Activated naive CD4-positive, alpha-beta T cell treated with Interleukin-2 at 50 U/mL for 16 hours (primary cell): ENCODE results near the gene ARID3B.
"Not testable (repeated sequence)": the region's sequence is repeated elsewhere in the genome, so short reads cannot be mapped to it uniquely, and the experiment has no call there.

Experiments used
- DNase-seq: peaks from one replicate; pipeline ENCODE4 v3.0.0-alpha.2; 2020

Gene ARID3B

DNA sequence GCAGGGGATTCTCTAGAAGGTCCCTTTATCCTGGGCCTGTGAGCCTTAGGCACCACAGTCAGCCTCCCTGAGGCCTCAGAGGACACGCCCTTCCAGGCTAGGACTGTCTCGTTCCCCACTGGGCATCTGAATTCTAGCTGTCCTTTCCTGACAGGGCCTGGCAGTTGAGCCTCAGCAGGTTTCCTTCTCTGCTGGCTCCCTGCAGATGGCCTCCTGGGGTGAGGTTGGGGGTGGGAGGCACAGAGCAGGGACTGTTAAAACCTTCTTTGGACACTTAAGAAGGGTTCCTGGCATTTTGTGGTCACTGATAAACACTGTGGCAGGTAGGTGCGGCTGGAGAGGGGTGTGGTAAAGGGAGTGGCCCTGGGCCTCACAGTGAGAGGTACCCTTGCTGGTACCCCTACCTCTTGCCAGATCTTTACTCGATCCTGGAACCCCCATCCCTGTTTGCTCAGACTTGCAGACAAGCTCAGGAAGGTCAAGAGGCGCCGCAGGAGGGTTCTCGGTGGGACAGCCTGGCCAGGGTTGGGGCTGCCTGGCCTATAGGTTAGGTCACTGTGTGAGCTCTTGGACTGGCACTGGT, 83.1 kb downstream of the ARID3B start:
- no peak for DNase-seq

DNA sequence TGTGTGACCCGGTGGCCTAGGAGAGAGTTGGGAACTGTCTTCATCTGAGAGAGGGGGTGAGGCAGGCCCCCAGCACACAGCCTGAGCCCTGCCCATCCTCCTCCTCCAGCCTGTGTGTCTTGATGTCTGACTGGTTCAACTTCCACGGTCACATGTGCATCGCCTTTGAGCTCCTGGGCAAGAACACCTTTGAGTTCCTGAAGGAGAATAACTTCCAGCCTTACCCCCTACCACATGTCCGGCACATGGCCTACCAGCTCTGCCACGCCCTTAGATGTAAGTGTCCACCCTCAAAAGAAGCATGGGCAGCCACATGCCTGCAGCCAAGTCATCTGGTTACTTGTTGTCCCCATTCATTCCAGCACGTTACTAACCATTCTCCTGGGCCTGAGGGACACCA, 84.7 kb downstream of the ARID3B start:
- DNase-seq: no peak

DNA sequence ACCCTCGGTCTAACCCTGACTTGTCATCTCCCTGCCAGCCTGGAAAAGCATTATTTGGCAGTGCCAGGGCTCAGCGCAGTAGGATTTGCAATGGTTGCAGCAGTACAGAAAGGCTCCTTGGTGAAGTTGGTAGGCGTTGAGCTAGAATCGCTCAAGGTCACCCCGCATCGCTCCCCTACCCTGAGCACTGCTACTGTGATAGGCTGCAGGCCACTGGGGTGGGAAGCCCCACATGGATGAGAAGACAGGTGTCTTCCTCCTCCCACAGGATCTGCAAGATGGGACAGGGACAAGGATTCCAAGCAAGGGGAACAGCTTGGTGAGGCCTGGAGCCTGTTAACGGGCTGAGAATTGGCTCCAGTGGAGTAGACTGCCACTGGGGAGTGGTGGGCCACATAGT, 85.3 kb downstream of the ARID3B start:
- DNase-seq: no peak

DNA sequence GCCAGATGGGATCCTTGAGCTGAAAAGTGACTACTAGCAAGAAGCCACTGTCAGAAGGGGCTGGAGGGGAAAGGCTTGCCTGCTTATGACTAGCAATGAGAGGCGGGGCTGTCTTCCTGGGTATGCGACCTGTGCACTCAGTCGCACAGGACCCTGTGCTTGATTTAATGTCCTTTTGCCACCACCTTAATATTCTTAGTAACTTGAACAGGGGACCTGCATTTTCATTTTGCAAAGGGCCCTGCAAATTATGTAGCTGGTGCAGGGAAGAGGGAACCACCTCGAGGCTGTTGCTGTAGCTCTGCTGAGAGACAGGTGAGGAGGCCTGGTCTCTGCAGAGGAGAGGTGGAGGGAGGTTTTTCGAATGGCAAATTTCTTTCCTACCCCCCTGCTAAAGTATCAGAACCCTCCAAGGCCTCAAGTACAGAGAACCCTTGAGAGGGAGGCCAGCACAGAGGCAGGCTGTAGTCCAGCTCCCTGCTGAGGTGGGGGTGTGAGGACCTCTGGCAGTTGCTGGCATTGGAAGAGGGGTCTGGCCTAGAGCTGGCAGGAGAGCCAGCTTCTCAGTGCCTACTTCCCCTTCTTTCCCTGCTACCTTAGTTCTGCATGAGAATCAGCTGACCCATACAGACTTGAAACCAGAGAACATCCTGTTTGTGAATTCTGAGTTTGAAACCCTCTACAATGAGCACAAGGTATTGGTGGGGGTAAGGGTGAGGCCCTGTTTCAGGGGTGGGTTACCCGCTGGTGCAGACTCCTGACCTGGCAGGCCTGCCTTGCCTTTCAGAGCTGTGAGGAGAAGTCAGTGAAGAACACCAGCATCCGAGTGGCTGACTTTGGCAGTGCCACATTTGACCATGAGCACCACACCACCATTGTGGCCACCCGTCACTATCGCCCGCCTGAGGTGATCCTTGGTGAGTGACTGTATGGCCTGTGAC, 86.0 kb downstream of the ARID3B start:
- DNase-seq: no peak

DNA sequence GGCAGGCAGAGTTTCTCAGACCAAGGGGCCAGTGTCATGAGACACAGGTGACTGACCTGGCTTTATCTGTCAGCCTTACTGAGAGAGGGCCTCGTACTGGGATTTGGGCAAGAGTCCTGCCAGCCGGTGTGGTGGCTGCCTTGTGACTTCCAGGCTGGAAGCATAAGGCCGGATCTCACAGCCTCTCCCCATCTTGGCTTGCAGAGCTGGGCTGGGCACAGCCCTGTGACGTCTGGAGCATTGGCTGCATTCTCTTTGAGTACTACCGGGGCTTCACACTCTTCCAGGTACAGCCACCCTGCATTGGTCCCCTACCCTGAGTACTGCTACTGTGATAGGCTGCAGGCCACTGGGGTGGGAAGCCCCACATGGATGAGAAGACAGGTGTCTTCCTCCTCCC, 86.7 kb downstream of the ARID3B start:
- DNase-seq: no peak

DNA sequence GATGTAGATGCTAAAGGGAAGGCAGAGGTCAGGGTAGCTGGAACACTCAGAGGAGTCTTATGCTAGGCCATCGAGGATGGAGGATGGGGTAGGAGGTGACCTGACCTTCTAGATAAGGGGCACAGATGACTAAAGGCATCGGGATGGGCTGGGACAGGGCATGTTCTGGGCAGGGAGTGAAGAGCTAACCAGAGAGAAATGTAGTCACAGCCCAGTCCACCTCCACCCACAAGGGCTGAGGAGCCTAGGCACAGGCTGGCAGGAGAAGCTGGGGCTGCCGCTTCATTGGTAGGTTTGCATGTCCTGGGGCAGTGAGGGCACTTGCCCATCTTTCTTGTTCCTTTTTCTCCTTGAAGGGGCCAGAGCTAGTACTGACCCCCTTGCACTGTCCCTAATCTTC, 87.2 kb downstream of the ARID3B start:
- no peak for DNase-seq

DNA sequence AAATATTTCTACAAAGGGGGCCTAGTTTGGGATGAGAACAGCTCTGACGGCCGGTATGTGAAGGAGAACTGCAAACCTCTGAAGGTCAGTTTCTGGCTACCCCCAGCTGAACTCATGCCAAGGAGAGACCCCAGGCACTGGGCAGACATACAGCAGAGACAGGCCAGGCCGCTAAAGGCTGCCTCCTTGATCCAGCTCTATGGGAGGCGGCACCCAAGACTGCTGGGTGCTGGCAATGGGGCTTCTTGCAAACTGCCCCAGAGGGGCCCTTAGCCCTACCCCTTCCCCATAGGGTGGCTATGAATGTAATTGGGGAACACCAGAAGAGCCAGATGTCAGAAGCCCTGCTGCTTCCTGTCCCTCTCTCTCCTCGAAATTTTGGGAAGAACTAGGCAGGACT, 87.9 kb downstream of the ARID3B start:
- DNase-seq: no peak

DNA sequence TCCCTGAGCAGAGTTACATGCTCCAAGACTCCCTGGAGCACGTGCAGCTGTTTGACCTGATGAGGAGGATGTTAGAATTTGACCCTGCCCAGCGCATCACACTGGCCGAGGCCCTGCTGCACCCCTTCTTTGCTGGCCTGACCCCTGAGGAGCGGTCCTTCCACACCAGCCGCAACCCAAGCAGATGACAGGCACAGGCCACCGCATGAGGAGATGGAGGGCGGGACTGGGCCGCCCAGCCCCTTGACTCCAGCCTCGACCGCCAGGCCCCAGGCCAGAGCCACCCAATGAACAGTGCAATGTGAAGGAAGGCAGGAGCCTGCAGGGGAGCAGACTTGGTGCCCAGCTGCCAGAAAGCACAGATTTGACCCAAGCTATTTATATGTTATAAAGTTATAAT, 88.7 kb downstream of the ARID3B start:
- DNase-seq: not testable (repeated sequence)

DNA sequence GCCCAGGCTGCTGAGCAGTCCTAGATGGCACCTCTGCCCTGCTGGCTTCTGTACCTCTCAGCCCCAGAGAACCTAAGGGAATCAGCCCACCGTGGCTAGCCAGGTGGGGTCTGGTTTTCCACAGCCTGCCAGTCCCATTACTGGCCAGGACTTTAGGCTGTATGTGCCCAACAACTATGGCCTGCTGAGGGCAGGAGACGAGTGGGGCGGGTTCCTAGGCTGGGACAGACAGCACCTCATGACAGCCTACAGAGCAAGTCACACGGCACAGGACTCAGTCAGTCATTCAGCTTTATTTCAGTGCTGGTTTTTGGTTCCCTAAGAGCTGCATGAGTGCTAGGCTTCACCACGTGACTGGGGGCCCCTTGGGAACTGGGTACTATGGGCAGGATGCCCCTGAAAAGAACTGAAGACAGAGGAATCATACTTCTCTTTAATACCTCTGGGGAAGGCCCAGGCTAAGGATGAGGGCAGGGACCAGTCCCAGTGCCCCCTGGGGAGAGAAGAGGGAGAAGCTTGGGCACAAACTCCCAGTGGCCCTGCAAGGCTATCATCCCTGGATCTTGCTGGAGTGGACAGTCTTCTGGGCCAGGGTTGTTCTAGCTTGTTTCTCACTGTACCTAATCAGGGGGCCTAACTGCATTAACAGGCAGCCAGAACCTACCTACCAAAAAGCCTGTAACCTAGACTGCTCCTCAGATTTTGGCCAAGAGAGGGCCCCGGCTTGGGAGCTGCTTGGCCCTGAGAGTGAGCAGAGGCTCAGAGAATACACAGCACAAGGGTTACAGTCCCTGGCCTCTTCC, 89.5 kb downstream of the ARID3B start:
- DNase-seq: no peak

DNA sequence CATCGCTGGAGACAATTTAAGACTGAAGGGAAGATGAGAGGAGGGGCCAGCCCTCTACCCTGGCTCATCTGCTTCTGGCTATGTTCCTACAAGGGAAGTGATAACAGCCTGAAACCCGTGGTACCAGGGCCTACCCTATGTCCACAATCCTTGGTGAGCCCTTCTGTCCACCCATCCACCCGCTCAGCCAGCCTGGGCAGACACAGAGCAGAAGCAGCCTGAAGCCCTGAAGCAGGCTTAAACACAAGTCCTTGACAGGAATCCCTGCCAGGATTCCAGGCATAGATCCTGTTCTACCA, 90.0 kb downstream of the ARID3B start:
- DNase-seq: no peak

DNA sequence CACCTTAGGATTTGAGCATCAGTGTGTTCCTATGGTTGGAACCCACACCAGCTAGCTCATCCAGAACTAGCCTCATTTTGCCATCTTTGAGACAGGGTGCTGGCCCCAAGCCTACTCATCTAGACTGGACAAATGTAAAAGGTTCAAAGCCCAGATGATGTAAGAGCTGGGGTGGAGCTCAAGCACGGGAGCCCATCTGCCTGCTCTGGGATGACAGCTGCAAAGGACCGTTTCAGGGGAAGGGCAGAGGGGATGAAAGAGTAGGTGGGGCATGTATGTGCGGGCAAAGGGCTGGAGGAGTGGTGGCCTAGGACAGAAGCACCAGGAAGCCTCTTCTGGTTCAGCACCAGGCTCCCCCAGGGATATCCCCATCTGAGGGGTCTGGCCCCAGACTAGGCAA, 90.4 kb downstream of the ARID3B start:
- DNase-seq: no peak

DNA sequence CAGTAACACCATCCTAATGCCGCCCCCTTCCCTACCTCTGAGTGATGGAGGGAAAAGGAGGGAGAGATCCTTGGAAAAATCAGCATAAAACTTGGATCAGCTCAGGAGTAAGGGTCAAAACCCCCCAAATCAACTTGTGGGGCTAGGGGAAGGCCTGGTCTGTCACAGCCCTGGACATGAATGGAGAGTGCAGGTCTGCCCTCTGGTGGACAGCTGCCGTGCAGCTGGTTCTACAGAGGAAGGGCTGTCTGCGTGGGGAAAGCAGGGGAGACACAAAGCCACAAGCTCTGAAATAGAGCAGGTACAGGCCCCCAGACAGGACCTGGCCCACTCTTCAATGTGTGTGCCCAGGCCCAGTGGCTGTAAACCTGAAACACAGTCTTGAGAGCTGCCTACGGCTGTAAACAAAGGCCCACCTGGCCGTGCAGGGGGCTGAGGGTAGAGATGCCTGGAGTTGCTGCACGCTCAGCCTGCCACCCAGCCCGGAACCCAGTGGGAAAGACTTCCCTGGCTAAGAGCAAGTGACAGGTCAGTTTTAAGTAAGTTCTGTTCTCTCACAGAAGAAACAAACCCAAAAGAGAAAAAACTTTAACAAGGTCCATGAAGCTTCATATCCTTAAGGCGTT, 91.0 kb downstream of the ARID3B start:
- DNase-seq: peak; percentile 61

DNA sequence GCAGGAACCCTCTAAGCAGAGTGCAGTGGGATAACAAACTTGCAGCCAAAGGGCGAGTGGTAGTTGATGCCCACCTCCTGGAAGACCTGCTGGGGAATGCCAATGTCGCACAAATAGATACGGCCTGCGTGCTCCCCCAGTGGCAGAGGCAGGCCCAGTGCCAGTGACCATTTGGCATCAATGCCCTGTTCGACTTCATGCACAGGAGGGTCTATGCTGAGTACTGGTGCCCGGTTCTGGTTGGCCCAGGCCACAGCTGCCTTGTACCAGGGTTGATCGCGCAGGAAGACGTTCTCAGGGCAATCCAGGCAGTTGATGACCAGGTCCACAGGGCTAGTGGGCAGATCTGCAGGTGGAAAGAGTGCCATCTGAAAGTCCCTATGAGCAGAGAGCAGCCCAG, 91.6 kb downstream of the ARID3B start:
- no peak for DNase-seq

DNA sequence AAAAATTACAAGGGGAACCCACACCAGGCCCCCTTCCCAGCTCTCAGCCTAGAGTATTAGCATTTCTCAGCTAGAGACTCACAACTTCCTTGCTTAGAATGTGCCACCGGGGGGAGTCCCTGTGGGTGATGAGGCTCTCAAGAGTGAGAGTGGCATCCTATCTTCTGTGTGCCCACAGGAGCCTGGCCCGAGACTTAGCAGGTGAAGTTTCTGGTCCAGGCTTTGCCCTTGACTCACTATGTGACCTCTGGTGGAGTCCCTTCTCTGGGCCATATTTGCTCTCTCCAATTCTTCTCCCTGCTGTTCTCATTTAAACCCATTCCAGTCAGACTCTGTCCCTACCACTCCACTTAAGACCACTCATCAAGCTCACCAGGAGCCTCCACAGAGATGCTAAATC, 92.8 kb downstream of the ARID3B start:
- DNase-seq: no peak

DNA sequence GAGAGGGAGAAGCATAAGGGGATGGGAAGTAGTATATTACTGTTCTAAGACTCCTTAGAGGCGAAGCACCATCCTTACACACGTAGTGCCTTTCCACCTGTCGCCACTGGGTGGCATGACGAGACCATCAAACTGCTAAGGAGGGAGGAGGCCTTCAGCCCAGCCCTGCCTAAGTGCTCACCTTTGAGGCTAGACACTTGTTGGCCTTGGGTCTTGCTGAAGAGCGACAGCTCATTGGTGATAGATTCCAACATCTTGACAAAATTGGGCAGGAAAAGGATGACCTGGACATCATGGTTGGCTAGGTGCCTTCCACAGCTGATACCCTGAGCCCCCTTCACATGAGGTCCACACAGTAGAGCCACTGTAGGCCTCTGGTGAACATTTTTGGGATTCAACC, 94.2 kb downstream of the ARID3B start:
- DNase-seq: peak; percentile 77

DNA sequence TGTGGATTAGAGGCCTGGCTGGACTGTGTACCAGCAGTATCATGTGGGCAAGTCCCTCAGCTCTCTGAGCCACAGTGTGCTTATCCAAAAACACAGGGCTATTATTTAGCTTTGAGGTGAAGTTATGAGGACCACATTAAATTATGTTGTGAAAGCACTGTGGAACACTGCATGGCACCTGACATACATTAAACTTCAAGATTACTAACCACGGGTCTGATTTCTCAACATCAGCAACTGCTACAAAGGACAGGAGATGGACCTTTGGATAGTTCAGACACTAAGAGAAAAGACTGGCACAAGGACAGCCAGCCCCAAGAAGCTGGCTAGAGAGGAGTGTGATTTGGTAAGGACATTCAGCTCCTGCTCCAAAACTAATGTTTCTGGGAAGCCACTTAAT, 96.0 kb downstream of the ARID3B start:
- no peak for DNase-seq

DNA sequence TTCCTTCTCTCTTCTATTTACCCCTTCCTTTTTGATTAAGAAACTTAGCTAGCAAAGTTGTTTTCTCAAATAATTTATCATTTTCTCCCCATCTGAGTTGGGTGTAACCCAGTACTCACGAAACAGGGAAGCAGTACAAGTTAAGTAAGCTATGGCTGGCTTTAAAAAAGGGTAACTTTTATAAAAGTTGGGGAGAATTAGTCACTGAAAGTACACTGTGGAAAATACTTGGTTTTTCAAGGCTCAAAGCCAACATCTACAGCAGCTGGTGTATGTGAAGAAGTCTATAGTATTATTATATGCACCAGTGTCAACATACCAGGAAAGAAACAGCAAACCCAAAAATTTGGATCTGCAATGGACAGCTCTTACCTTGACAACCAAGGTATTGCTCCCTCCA, 100.1 kb downstream of the ARID3B start:
- DNase-seq: no peak

DNA sequence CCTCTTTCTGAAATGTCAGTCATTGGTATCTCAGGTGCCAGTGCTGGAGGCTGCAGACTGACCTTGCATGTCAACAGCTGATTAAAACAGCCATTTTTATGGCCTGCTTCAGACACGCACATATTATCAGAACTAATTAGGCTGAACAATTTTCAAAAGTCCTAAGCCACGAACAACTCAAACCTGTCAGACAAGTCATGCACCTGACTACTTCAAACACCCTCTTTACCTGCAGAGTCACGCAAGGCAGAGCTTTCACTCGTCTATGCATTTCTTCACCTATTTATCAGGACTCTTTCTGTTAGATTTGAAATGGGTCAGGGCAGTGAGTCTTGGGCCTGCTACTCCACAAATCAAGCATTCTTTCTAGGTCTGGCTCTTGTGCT, 101.3 kb downstream of the ARID3B start:
- DNase-seq: no peak

DNA sequence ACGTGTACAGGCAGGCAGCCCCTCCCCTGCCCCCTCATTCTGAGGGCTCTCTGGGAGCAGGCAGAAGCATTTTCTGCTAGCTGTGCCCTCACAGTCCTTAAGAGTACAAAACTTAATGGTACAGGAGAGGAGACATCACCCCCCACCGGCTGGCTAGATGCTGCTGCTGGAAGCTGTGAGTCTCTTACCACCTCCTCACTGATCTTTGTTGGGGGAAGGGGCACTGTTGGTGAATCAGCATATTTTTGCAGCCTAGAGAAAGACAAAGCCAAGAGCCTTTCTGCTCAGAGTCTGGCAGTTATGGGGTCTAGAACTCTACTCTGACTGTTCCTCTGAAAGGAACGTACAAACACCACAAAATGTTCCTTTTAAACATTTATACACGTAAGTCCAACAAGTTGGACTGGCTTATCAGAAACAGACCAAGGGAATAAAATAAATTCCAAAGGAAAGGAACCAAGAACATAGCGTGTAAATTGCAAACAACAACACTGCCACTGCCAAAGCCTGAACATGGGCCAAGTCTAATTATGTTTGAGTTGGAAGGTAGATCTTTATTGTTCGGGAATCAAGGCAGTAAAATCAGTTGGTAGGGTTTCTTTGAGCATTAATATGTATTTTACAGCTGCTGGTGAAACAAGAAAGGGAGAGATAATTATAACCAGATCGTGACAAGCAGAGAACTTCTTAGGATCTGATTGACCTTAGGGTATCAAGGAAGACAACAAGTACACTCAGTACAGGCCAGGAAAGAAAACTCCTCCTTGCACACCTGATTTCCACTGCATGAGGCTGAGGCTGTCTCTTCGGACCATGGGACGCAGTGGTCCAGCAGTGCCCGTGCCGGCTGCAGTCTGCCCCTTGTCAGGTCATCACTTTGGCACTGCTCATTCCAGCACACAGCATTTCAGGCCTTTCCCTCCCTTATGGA, 102.0 kb downstream of the ARID3B start:
- no peak for DNase-seq

DNA sequence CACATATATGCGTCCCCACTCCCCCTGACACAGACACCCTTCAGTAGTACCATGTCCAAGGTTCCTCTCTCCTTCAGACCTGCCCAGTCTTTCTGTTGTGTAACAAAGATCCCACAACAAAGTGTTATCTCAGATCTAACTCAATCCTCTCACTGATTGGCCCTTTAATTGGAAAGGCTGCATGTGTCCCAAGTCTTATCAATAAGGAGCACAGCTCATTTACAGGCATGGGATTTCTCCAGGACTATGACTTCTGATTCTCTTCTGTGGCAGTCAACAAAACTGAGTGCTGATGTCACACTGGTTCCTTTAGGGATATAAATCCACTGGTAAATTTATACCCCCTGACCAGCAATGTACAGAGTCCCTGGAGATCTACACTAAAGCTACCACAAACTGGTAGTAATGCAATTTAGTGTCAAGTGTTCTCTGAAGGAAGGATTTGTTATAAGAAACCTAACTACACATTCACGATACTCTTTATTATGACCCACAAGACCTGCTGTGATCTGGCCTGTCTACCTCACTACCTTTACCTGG, 102.7 kb downstream of the ARID3B start:
- DNase-seq: no peak

DNA sequence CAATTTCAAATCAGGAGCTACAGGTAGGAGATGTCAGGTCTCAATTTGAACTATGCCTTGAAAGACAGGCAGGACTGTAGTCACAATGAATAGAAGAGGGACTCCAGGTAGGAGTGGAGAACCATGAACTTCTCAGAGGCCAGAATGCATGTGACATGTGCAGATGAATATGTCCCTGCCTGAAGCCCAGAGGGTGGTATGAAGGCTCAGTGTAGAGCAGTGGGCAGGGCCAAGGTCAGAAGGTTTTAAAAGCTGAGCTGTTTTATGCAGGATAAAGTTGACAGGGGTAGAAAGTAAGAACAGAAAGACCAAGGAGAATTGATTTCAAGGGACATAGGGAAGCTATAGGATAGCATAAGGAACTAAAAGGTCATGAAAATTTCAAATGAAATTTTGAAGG, 105.5 kb downstream of the ARID3B start:
- no peak for DNase-seq
